ENCODE results near the gene CHSY3. TPM values are rescaled to one million over a fixed set of nuclear protein-coding genes. Genes with fewer than 3 reads are reported as not detected.

Gene CHSY3
- total RNA-seq, 4 donors from 2014 or later, result 1.7 to 5.6 (median 4.0) TPM

DNA sequence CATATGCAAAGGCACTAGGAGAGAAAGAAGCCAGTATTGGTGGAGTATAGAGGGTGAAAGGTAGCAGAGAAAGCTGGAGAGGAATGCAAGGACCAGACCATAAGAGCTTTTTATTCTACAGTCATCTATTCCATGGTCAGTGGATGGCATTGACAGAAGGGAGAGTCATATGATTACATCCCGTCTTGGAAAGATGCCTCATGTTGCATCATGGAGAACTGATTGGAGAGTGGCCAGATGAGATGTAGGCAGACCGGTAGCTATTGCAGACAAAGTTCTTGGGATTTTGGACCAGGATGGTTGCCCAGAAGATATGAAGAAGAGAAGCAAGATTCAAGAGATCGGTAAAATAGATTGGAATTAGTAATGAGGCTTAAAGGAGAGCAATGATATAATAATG, 260.7 kb downstream of the CHSY3 start:
- Histone ChIP-seq H3K4me3 (replicated peaks in 1 of 3) (no peak overlapping the region), H3K9me3 (no peaks in the 10 kb centered on the region), H3K27me3 (no peaks in the 10 kb centered on the region), H3K27ac (no peak overlapping the region), H3K4me1 (no peaks in the 10 kb centered on the region), H3K36me3 (no peaks in the 10 kb centered on the region)
- WGBS, 2 donors, result 87 to 91% methylated on average over 3 of the region's 3 CpGs
- TF ChIP-seq, protein P1, sequence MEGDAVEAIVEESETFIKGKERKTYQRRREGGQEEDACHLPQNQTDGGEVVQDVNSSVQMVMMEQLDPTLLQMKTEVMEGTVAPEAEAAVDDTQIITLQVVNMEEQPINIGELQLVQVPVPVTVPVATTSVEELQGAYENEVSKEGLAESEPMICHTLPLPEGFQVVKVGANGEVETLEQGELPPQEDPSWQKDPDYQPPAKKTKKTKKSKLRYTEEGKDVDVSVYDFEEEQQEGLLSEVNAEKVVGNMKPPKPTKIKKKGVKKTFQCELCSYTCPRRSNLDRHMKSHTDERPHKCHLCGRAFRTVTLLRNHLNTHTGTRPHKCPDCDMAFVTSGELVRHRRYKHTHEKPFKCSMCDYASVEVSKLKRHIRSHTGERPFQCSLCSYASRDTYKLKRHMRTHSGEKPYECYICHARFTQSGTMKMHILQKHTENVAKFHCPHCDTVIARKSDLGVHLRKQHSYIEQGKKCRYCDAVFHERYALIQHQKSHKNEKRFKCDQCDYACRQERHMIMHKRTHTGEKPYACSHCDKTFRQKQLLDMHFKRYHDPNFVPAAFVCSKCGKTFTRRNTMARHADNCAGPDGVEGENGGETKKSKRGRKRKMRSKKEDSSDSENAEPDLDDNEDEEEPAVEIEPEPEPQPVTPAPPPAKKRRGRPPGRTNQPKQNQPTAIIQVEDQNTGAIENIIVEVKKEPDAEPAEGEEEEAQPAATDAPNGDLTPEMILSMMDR (IDR thresholded peaks at IDR 0.05), result no peak
- TF ChIP-seq POLR2A (IDR thresholded peaks at IDR 0.05), result no peak
- DNase-seq, result no peak
- intact Hi-C loops (cut with DNase I), result no loop called here

GRCh38 chr5:130166839-130167490, 262.7 kb downstream of the CHSY3 start:
- 41 to 44% methylated on average over 1 of the region's 1 CpG for WGBS, 2 donors

DNA sequence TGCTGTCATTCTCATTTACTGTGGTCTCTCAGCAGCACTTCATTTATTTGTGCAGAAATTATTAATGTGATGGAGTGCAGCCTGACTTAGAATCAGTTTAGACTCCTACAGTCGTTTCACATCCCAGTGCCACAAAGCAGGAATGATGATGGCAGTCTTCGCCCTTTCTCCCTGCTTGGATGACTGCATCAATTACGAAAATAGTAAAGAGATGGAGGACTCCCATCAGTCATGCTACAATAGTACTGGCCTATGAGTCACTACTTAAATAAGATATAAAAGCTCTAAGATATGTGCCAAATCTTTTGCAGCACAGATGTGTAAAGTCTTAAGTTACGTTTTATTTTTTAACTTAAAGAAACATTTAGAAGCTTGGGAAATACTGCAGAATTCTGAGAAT, 263.9 kb downstream of the CHSY3 start:
- Histone ChIP-seq H3K4me1 (no peaks in the 10 kb centered on the region), H3K36me3 (no peaks in the 10 kb centered on the region), H3K27me3 (no peaks in the 10 kb centered on the region), H3K9me3 (no peaks in the 10 kb centered on the region), H3K4me3 (replicated peaks in 1 of 3) (no peak overlapping the region), H3K27ac (no peak overlapping the region)
- 78 to 80% methylated on average over 4 of the region's 4 CpGs for WGBS, 2 donors
- intact Hi-C loops (cut with DNase I), result no loop called here
- DNase-seq, result no peak
- no peak for TF ChIP-seq POLR2A (IDR thresholded peaks at IDR 0.05)
- TF ChIP-seq, protein P1 (IDR thresholded peaks at IDR 0.05), result no peak

More at GRCh38 chr5:130166839-130167490, 262.7 kb downstream of the CHSY3 start:
- Histone ChIP-seq H3K27ac (no peak overlapping the region), H3K4me1 (no peaks in the 10 kb centered on the region), H3K27me3 (no peaks in the 10 kb centered on the region), H3K9me3 (no peaks in the 10 kb centered on the region), H3K36me3 (no peaks in the 10 kb centered on the region), H3K4me3 (replicated peaks in 1 of 3) (no peak overlapping the region)
- no peak for DNase-seq
- intact Hi-C loops (cut with DNase I), result no loop called here
- TF ChIP-seq POLR2A (IDR thresholded peaks at IDR 0.05), result no peak
- TF ChIP-seq, protein P1 (IDR thresholded peaks at IDR 0.05), result no peak

- Histone ChIP-seq H3K36me3 (no peaks in the 10 kb centered on the region), H3K27me3 (no peaks in the 10 kb centered on the region), H3K9me3 (no peaks in the 10 kb centered on the region), H3K27ac (no peak overlapping the region), H3K4me1 (no peaks in the 10 kb centered on the region), H3K4me3 (replicated peaks in 1 of 3) (no peak overlapping the region)
- DNase-seq, result no peak
- intact Hi-C loops (cut with DNase I), result no loop called here
- TF ChIP-seq, protein P1 (IDR thresholded peaks at IDR 0.05), result no peak
- no peak for TF ChIP-seq POLR2A (IDR thresholded peaks at IDR 0.05)
Observed at GRCh38 chr5:130171699-130172098, 267.4 kb downstream of the CHSY3 start.

DNA sequence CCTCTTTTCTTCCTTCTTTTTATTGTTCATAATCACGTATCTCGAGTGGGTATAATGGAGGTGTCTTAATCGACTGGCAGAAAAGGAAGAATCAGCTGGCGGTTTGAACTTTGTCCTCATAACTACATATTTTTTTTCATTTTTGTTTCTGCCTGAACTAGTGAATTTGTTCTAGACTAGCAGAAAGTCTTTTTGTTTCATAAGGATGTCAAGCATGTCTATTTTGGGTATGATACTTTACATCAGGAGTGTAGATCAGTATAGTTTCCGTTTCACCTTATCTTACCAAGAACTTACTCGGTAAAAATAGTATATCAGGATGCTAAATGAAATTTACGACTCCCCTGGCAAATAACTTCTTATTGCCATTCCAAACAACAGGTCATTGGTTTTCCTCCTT, 278.9 kb downstream of the CHSY3 start:
- no peak for DNase-seq
- 91 to 95% methylated on average over 7 of the region's 7 CpGs for WGBS, 2 donors
- TF ChIP-seq, protein P1 (IDR thresholded peaks at IDR 0.05), result no peak
- no peak for TF ChIP-seq POLR2A (IDR thresholded peaks at IDR 0.05)
- H3K4me1 ChIP-seq, result no peaks in the 10 kb centered on the region
- no peaks in the 10 kb centered on the region for H3K9me3 ChIP-seq
- no peaks in the 10 kb centered on the region for H3K36me3 ChIP-seq
- no peak overlapping the region for H3K4me3 ChIP-seq (replicated peaks in 1 of 3)
- intact Hi-C loops (cut with DNase I), result no loop called here
- no peak overlapping the region for H3K27ac ChIP-seq
- no peaks in the 10 kb centered on the region for H3K27me3 ChIP-seq
